AG10803 (cell line): Measurements from ENCODE around the gene WWTR1.

ENCODE experiments used
- DNase-seq: peaks from one replicate; pipeline ENCODE4 v3.0.0; 2010; ENCODE audit warnings: low read depth
- H3K4me3 ChIP-seq: 2 replicates; pipeline ENCODE4 v1.5.1; 2011; ENCODE audit warnings: mild to moderate bottlenecking, low read length, control low read depth
- CTCF ChIP-seq: conservative IDR thresholded peaks from 2 replicates; pipeline ENCODE4 v1.5.1; 2011; ENCODE audit warnings: mild to moderate bottlenecking, low read length, control low read depth, inconsistent platforms

Gene WWTR1

GRCh38 chr3:149667576-149667975 is 9.8 kb upstream of the WWTR1 start:
- TF ChIP-seq CTCF = no peak
- DNase-seq = peak; percentile 30
- no peak overlapping the region for H3K4me3 ChIP-seq

GRCh38 chr3:149663966-149664365 is 6.1 kb upstream of the WWTR1 start:
- no peak overlapping the region for H3K4me3 ChIP-seq
- no peak for TF ChIP-seq CTCF
- DNase-seq = no peak

- no peak overlapping the region for H3K4me3 ChIP-seq
- TF ChIP-seq CTCF = no peak
- DNase-seq = peak; percentile 39
These were observed 4.5 kb upstream of the WWTR1 start for GRCh38 chr3:149662240-149662887.

GRCh38 chr3:149660462-149660861 is 2.6 kb upstream of the WWTR1 start:
- TF ChIP-seq CTCF = no peak
- no peak for DNase-seq
- H3K4me3 ChIP-seq = no peak overlapping the region

GRCh38 chr3:149658744-149659497 is 1.1 kb upstream of the WWTR1 start:
- no peak for DNase-seq
- H3K4me3 ChIP-seq = peak overlapping the region; percentile 89

GRCh38 chr3:149657321-149657925 is 402 bp downstream of the WWTR1 start:
- peak overlapping the region; percentile 89 for H3K4me3 ChIP-seq
- peak; percentile 65 for DNase-seq
- TF ChIP-seq CTCF = no peak

More at GRCh38 chr3:149658744-149659497, 1.1 kb upstream of the WWTR1 start:
- TF ChIP-seq CTCF = no peak
